K562 (cell line): ENCODE measurements around the gene ZNF148.

ENCODE experiments used
- ASH1L ChIP-seq: fragments of 450-650 bp; IDR thresholded peaks from 2 replicates; pipeline ENCODE4 v1.6.1; 2018; ENCODE audit warnings: borderline replicate concordance, mild to moderate bottlenecking, low read depth; ENCODE audit not compliant: partially characterized antibody
- FOXA3 ChIP-seq, 2 experiments: fragments of 450-650 bp in 1 of 2; sonication (generic) in 1 of 2; formaldehyde crosslinking; IDR thresholded peaks in 1 of 2; conservative IDR thresholded peaks in 1 of 2; 2 replicates each; pipeline versions ENCODE4 v1.4.0 to v1.8.0; 2020 to 2022; ENCODE audit warnings: mild to moderate bottlenecking in 2 of 2, missing genetic modification reagents in 1 of 2
- IFI16 ChIP-seq: fragments of 250-450 bp; sonication (Bioruptor Pico); IDR thresholded peaks from 2 replicates; pipeline ENCODE4 v2.1.2; 2022; ENCODE audit warnings: mild to moderate bottlenecking, inconsistent platforms
- KLF6 ChIP-seq: fragments of 250-450 bp; sonication (Bioruptor Pico); IDR thresholded peaks from 2 replicates; pipeline ENCODE4 v1.4.0; 2020; ENCODE audit warnings: mild to moderate bottlenecking, moderate library complexity, borderline replicate concordance
- RBM22 ChIP-seq: fragments of 200-400 bp; formaldehyde crosslinking; IDR thresholded peaks from 2 replicates; pipeline ENCODE4 v1.6.1; 2018; ENCODE audit warnings: low read length, low read depth; ENCODE audit not compliant: poor library complexity, severe bottlenecking
- TCF7 ChIP-seq: sonication (generic); IDR thresholded peaks from 2 replicates; pipeline ENCODE4 v1.6.1; 2016; ENCODE audit warnings: antibody characterized with exemption, borderline replicate concordance
- ZNF134 ChIP-seq: fragments of 250-450 bp; sonication (Bioruptor Pico); conservative IDR thresholded peaks from 2 replicates; pipeline ENCODE4 v1.4.0; 2020
- ZNF41 ChIP-seq: fragments of 250-450 bp; sonication (Bioruptor Pico); conservative IDR thresholded peaks from 2 replicates; pipeline ENCODE4 v1.4.0; 2020; ENCODE audit warnings: mild to moderate bottlenecking
- ZNF764 ChIP-seq: fragments of 250-450 bp; sonication (Bioruptor Pico); IDR thresholded peaks from 2 replicates; pipeline ENCODE4 v1.4.0; 2020; ENCODE audit warnings: low read depth, mild to moderate bottlenecking, moderate library complexity
- TF ChIP-seq, protein P1 (sequence below), 3 experiments: IDR thresholded peaks in 2 of 3; conservative IDR thresholded peaks in 1 of 3; 2 replicates each; pipeline ENCODE4 v1.5.1; 2011 to 2012; ENCODE audit warnings: low read length in 3 of 3, mild to moderate bottlenecking in 3 of 3, control low read depth in 2 of 3, improper control_type of control experiment in 1 of 3, inconsistent platforms in 1 of 3, low read depth in 1 of 3, mixed read lengths in 1 of 3, moderate library complexity in 1 of 3; ENCODE audit not compliant: insufficient read depth in 2 of 3
- TF ChIP-seq, protein P2 (sequence below): fragments of 250-450 bp; sonication (Bioruptor Pico); IDR thresholded peaks from 2 replicates; pipeline ENCODE4 v1.8.0; 2021; ENCODE audit warnings: mild to moderate bottlenecking, moderate library complexity
- TF ChIP-seq, protein P3 (sequence below): sonication (generic); formaldehyde crosslinking; IDR thresholded peaks from 2 replicates; pipeline ENCODE4 v1.8.1; 2023; ENCODE audit warnings: missing genetic modification reagents, mild to moderate bottlenecking, borderline replicate concordance
- TF ChIP-seq, protein P4 (sequence below): fragments of 450-650 bp; conservative IDR thresholded peaks from 2 replicates; pipeline ENCODE4 v1.6.1; 2016; ENCODE audit warnings: missing genetic modification characterization, low read depth, mild to moderate bottlenecking, control low read depth, missing compliant biosample characterization
- TF ChIP-seq, protein P5 (sequence below), 2 experiments: fragments of 450-650 bp; formaldehyde crosslinking in 1 of 2; IDR thresholded peaks; 2 replicates each; pipeline versions ENCODE4 v1.4.0 to v1.6.1; 2014 to 2020; ENCODE audit warnings: mild to moderate bottlenecking in 2 of 2, borderline replicate concordance in 1 of 2, low read depth in 1 of 2

DNA sequence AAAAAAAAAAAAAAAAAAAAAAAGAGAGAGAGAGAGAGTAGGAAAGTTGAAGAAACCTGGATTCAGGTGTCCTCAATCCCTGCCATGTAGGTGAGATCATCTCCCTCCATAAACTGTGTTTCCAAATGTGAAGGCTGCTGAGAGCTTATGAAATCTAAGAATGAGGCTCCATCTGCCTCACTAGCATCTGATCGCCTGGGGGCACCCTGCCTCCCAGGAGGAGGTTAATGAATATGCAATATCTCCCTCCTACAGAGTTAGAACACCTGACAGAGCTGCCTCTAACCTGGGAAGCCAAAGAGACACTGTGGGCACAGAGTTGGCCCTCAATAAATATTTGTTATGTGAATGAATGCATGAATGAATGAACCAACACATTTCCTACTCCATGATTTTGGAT, 23.8 kb upstream of the ZNF148 start:
- TF ChIP-seq, protein P1, sequence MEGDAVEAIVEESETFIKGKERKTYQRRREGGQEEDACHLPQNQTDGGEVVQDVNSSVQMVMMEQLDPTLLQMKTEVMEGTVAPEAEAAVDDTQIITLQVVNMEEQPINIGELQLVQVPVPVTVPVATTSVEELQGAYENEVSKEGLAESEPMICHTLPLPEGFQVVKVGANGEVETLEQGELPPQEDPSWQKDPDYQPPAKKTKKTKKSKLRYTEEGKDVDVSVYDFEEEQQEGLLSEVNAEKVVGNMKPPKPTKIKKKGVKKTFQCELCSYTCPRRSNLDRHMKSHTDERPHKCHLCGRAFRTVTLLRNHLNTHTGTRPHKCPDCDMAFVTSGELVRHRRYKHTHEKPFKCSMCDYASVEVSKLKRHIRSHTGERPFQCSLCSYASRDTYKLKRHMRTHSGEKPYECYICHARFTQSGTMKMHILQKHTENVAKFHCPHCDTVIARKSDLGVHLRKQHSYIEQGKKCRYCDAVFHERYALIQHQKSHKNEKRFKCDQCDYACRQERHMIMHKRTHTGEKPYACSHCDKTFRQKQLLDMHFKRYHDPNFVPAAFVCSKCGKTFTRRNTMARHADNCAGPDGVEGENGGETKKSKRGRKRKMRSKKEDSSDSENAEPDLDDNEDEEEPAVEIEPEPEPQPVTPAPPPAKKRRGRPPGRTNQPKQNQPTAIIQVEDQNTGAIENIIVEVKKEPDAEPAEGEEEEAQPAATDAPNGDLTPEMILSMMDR (IDR thresholded peaks at IDR 0.05 in 2 of 3, conservative IDR thresholded peaks at IDR 0.05 in 1 of 3; ENCODE audit: insufficient read depth in 2 of 3, low read depth in 1 of 3, low read length in 3 of 3), result peak in 2 of 3 experiments; percentile 15 to 21; a peak in 1 of 6 replicates
- TF ChIP-seq, protein P2, sequence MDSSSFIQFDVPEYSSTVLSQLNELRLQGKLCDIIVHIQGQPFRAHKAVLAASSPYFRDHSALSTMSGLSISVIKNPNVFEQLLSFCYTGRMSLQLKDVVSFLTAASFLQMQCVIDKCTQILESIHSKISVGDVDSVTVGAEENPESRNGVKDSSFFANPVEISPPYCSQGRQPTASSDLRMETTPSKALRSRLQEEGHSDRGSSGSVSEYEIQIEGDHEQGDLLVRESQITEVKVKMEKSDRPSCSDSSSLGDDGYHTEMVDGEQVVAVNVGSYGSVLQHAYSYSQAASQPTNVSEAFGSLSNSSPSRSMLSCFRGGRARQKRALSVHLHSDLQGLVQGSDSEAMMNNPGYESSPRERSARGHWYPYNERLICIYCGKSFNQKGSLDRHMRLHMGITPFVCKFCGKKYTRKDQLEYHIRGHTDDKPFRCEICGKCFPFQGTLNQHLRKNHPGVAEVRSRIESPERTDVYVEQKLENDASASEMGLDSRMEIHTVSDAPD (CRISPR knock-in tag), result no peak
- TF ChIP-seq TCF7, result no peak
- TF ChIP-seq, protein P3, sequence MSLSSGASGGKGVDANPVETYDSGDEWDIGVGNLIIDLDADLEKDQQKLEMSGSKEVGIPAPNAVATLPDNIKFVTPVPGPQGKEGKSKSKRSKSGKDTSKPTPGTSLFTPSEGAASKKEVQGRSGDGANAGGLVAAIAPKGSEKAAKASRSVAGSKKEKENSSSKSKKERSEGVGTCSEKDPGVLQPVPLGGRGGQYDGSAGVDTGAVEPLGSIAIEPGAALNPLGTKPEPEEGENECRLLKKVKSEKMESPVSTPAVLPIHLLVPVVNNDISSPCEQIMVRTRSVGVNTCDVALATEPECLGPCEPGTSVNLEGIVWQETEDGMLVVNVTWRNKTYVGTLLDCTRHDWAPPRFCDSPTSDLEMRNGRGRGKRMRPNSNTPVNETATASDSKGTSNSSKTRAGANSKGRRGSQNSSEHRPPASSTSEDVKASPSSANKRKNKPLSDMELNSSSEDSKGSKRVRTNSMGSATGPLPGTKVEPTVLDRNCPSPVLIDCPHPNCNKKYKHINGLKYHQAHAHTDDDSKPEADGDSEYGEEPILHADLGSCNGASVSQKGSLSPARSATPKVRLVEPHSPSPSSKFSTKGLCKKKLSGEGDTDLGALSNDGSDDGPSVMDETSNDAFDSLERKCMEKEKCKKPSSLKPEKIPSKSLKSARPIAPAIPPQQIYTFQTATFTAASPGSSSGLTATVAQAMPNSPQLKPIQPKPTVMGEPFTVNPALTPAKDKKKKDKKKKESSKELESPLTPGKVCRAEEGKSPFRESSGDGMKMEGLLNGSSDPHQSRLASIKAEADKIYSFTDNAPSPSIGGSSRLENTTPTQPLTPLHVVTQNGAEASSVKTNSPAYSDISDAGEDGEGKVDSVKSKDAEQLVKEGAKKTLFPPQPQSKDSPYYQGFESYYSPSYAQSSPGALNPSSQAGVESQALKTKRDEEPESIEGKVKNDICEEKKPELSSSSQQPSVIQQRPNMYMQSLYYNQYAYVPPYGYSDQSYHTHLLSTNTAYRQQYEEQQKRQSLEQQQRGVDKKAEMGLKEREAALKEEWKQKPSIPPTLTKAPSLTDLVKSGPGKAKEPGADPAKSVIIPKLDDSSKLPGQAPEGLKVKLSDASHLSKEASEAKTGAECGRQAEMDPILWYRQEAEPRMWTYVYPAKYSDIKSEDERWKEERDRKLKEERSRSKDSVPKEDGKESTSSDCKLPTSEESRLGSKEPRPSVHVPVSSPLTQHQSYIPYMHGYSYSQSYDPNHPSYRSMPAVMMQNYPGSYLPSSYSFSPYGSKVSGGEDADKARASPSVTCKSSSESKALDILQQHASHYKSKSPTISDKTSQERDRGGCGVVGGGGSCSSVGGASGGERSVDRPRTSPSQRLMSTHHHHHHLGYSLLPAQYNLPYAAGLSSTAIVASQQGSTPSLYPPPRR (CRISPR knock-in tag), result no peak
- TF ChIP-seq FOXA3 (CRISPR knock-in tag; conservative IDR thresholded peaks at IDR 0.05 in 1 of 2, IDR thresholded peaks at IDR 0.05 in 1 of 2), result no peak
- no peak for TF ChIP-seq ZNF764 (CRISPR knock-in tag)
- TF ChIP-seq ZNF41 (CRISPR knock-in tag), result no peak
- TF ChIP-seq, protein P4, sequence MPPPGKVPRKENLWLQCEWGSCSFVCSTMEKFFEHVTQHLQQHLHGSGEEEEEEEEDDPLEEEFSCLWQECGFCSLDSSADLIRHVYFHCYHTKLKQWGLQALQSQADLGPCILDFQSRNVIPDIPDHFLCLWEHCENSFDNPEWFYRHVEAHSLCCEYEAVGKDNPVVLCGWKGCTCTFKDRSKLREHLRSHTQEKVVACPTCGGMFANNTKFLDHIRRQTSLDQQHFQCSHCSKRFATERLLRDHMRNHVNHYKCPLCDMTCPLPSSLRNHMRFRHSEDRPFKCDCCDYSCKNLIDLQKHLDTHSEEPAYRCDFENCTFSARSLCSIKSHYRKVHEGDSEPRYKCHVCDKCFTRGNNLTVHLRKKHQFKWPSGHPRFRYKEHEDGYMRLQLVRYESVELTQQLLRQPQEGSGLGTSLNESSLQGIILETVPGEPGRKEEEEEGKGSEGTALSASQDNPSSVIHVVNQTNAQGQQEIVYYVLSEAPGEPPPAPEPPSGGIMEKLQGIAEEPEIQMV (tag), result no peak
- no peak for TF ChIP-seq ZNF134 (CRISPR knock-in tag)
- TF ChIP-seq, protein P5, sequence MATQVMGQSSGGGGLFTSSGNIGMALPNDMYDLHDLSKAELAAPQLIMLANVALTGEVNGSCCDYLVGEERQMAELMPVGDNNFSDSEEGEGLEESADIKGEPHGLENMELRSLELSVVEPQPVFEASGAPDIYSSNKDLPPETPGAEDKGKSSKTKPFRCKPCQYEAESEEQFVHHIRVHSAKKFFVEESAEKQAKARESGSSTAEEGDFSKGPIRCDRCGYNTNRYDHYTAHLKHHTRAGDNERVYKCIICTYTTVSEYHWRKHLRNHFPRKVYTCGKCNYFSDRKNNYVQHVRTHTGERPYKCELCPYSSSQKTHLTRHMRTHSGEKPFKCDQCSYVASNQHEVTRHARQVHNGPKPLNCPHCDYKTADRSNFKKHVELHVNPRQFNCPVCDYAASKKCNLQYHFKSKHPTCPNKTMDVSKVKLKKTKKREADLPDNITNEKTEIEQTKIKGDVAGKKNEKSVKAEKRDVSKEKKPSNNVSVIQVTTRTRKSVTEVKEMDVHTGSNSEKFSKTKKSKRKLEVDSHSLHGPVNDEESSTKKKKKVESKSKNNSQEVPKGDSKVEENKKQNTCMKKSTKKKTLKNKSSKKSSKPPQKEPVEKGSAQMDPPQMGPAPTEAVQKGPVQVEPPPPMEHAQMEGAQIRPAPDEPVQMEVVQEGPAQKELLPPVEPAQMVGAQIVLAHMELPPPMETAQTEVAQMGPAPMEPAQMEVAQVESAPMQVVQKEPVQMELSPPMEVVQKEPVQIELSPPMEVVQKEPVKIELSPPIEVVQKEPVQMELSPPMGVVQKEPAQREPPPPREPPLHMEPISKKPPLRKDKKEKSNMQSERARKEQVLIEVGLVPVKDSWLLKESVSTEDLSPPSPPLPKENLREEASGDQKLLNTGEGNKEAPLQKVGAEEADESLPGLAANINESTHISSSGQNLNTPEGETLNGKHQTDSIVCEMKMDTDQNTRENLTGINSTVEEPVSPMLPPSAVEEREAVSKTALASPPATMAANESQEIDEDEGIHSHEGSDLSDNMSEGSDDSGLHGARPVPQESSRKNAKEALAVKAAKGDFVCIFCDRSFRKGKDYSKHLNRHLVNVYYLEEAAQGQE (IDR thresholded peaks at IDR 0.05; ENCODE audit: borderline replicate concordance), result no peak; the same call in 1 of the 2 replicates
- TF ChIP-seq, protein P5 (CRISPR knock-in tag; IDR thresholded peaks at IDR 0.05; ENCODE audit: low read depth), result no peak
- no peak for TF ChIP-seq KLF6 (CRISPR knock-in tag)
- TF ChIP-seq ASH1L, result no peak
- no peak for TF ChIP-seq RBM22
- no peak for TF ChIP-seq IFI16
